ENCODE measurements around the gene LBX2. TPM values are rescaled to one million over a fixed set of nuclear protein-coding genes. Genes with fewer than 3 reads are reported as not detected.

LBX2 gene
- total and polyA plus RNA-seq, 2 experiments from 2014 or later: 0.24 to 0.57 TPM

- TF ChIP-seq, protein P1, sequence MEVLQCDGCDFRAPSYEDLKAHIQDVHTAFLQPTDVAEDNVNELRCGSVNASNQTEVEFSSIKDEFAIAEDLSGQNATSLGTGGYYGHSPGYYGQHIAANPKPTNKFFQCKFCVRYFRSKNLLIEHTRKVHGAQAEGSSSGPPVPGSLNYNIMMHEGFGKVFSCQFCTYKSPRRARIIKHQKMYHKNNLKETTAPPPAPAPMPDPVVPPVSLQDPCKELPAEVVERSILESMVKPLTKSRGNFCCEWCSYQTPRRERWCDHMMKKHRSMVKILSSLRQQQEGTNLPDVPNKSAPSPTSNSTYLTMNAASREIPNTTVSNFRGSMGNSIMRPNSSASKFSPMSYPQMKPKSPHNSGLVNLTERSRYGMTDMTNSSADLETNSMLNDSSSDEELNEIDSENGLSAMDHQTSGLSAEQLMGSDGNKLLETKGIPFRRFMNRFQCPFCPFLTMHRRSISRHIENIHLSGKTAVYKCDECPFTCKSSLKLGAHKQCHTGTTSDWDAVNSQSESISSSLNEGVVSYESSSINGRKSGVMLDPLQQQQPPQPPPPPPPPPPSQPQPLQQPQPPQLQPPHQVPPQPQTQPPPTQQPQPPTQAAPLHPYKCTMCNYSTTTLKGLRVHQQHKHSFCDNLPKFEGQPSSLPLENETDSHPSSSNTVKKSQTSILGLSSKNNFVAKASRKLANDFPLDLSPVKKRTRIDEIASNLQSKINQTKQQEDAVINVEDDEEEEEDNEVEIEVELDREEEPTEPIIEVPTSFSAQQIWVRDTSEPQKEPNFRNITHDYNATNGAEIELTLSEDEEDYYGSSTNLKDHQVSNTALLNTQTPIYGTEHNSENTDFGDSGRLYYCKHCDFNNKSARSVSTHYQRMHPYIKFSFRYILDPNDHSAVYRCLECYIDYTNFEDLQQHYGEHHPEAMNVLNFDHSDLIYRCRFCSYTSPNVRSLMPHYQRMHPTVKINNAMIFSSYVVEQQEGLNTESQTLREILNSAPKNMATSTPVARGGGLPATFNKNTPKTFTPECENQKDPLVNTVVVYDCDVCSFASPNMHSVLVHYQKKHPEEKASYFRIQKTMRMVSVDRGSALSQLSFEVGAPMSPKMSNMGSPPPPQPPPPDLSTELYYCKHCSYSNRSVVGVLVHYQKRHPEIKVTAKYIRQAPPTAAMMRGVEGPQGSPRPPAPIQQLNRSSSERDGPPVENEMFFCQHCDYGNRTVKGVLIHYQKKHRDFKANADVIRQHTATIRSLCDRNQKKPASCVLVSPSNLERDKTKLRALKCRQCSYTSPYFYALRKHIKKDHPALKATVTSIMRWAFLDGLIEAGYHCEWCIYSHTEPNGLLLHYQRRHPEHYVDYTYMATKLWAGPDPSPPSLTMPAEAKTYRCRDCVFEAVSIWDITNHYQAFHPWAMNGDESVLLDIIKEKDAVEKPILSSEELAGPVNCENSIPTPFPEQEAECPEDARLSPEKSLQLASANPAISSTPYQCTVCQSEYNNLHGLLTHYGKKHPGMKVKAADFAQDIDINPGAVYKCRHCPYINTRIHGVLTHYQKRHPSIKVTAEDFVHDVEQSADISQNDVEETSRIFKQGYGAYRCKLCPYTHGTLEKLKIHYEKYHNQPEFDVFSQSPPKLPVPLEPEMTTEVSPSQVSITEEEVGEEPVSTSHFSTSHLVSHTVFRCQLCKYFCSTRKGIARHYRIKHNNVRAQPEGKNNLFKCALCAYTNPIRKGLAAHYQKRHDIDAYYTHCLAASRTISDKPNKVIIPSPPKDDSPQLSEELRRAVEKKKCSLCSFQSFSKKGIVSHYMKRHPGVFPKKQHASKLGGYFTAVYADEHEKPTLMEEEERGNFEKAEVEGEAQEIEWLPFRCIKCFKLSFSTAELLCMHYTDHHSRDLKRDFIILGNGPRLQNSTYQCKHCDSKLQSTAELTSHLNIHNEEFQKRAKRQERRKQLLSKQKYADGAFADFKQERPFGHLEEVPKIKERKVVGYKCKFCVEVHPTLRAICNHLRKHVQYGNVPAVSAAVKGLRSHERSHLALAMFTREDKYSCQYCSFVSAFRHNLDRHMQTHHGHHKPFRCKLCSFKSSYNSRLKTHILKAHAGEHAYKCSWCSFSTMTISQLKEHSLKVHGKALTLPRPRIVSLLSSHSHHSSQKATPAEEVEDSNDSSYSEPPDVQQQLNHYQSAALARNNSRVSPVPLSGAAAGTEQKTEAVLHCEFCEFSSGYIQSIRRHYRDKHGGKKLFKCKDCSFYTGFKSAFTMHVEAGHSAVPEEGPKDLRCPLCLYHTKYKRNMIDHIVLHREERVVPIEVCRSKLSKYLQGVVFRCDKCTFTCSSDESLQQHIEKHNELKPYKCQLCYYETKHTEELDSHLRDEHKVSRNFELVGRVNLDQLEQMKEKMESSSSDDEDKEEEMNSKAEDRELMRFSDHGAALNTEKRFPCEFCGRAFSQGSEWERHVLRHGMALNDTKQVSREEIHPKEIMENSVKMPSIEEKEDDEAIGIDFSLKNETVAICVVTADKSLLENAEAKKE (CRISPR knock-in tag; IDR thresholded peaks at IDR 0.05): no peak
These were observed 45.2 kb upstream of the LBX2 start (continued) for GRCh38 chr2:74544634-74545033.

DNA sequence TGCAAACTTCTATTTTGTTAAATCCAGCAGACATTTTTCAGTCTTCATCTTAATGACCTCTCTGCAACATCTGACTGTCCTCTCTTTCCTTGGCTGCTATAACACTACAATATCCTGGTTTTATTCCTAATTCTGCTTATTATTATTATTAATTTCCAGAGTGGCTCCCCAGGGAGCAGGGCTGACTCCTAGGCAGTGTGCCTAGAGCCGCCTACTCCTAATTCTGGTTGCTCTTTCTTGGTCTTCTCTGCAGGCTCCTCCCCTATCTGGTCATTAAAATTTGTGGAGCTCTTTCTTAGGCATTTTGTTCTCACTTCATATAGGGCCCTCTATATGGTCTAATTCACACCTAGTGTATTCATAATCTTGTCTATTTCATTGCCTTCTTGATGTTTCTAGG is 43.6 kb upstream of the LBX2 start:
- Histone ChIP-seq H3K79me2 (replicated peaks; ENCODE audit: insufficient read depth) (peaks cover 5% of the 10 kb centered on the region; the same call in 1 of the 2 replicates), H4K20me1 (replicated peaks; ENCODE audit: insufficient read depth) (peaks cover 4% of the 10 kb centered on the region; the same call in 1 of the 2 replicates), H3K9me2 (ENCODE audit: insufficient read depth) (no peaks in the 10 kb centered on the region), H3F3A (replicated peaks; ENCODE audit: low read depth) (0 out of 2 replicates have a peak, but pooled peaks cover 4% of the 10 kb centered on the region), H3K36me3 (ENCODE audit: insufficient read depth) (no peaks in the 10 kb centered on the region), H3K4me1 (ENCODE audit: insufficient read depth) (peaks cover 1% of the 10 kb centered on the region; the same call in 1 of the 2 replicates), H3K4me2 (no peak overlapping the region), H3K27ac (ENCODE audit: low read depth) (no peak overlapping the region), H3K4me3 (no peak overlapping the region), H2AFZ (no peak overlapping the region), H3K27me3 (ENCODE audit: insufficient read depth) (peaks cover 33% of the 10 kb centered on the region)
- ATAC-seq (no peak), DNase-seq (ENCODE audit: low spot score) (no peak)
- peaks cover 17% of the 10 kb centered on the region for H3K27me3 Mint-ChIP-seq (ENCODE audit: insufficient read depth, low read depth, poor library complexity)
- peaks cover under 1% of the 10 kb centered on the region; the same call in 1 of the 3 replicates for H3K36me3 Mint-ChIP-seq (ENCODE audit: low read depth)
- peaks cover 1% of the 10 kb centered on the region for H3K4me1 Mint-ChIP-seq
- no peak overlapping the region for H3K4me3 Mint-ChIP-seq
- no peaks in the 10 kb centered on the region for H3K9me3 Mint-ChIP-seq
- no peak overlapping the region for H3K27ac Mint-ChIP-seq
- TF ChIP-seq EZH2 (IDR thresholded peaks at IDR 0.05; ENCODE audit: low read depth, unreplicated experiment): no peak
- no peak for TF ChIP-seq REST (IDR thresholded peaks at IDR 0.05; ENCODE audit: unreplicated experiment)
- no peak for TF ChIP-seq STAT1 (IDR thresholded peaks at IDR 0.05; ENCODE audit: unreplicated experiment)
- TF ChIP-seq POLR2AphosphoS5 (IDR thresholded peaks at IDR 0.05; ENCODE audit: low read depth): no peak
- no peak for TF ChIP-seq ZNF331 (CRISPR knock-in tag; IDR thresholded peaks at IDR 0.05; ENCODE audit: low read depth)
- TF ChIP-seq EZH2phosphoT487 (IDR thresholded peaks at IDR 0.05; ENCODE audit: unreplicated experiment): no peak
